NCI-H2227 (cell line): ENCODE results near the gene SLC22A23.

Source experiments
- DNase-seq: peaks from one replicate; lab custom pipeline; 2025; ENCODE audit not compliant: unreplicated experiment; lab: John Stamatoyannopoulos, UW

SLC22A23 gene

GRCh38 chr6:3423439-3424184 is 33.2 kb downstream of the SLC22A23 start:
- no peak for DNase-seq

DNA sequence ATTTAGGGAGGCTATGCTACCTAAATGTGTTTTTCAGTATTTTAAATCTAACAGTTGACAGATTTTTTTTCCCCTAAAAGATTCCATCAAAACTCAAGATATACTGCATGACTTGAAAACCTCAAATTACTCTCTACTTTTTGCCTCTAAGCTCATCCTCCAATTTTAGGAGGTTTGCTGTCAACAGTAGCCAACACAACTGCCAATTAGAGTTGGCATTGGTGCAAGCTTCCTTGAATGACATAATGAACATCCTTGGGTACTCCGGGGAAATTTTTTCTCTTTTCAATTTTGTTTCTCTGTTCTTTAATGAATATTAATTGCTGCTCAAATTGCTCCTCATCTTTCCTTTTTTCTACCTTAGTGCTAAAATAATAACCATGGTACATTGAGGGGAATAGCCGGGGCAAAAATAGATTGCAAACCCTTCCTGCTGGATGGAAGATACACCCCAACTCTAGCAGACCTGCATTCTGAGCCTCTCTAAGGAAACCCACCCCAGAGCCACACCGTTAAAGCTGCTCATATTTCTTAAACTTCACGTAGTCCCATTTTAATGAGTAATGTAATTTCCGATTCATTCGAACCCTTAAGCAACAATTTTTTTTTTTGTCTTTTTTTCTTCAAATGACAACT is 34.3 kb downstream of the SLC22A23 start:
- DNase-seq: peak; percentile 33

DNA sequence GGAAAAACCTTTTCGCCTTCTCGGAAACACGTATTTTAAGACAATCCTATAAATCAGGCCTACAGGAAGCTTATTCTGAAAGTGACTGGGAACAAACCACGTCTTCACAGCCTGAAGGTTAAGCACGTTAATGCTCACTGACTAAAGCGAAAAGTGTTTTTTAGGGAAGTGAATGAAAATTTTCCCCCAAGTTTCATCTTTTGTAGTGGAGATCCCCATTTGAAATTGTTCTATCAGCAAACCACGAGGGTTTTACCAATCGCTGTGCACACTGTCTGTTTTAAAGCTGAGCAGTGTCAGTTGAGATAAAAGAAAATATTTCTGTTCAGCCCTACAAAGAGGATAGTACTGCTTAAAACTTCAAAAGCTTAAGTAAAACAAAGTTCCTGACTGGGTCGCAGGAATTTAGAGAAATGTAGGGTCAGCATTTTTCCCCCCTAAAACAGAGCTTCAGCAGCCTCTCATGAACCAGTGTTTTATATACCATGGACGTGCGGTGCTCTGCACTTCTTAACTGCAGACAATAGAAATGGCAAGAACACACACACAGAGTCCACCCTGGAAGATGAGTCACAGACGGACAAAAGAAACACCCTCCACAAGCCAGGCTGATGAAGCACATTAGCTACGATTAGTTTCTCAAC is 34.9 kb downstream of the SLC22A23 start:
- DNase-seq: peak; percentile 19

DNA sequence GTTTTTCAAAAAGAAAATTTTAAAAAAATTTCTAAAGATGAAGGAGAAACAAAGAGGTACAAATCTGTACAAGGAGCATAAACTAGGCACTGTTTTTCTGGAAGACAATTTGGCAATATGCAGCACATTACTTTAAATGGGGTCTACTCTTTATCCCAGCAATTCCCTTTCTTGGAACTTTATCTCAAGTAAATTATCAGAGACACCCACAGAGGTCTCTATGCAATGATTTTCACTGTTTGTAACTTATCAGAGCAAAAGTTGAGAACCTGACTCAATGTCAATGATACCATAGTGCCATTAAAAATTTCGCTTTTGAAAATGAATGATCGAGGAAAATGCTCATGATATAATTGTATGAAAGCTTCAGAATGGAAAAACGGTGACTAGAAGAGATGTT is 35.7 kb downstream of the SLC22A23 start:
- DNase-seq: no peak

- no peak for DNase-seq
These were observed 37.1 kb downstream of the SLC22A23 start for GRCh38 chr6:3419624-3420272.

- no peak for DNase-seq
These were observed 38.3 kb downstream of the SLC22A23 start for GRCh38 chr6:3418496-3419060.

GRCh38 chr6:3417473-3417872 is 39.4 kb downstream of the SLC22A23 start:
- DNase-seq: no peak

- no peak for DNase-seq
These were observed 41.4 kb downstream of the SLC22A23 start for GRCh38 chr6:3415490-3415889.

- DNase-seq: no peak
These were observed 41.8 kb downstream of the SLC22A23 start for GRCh38 chr6:3415082-3415453.

- DNase-seq: peak; percentile 8
These were observed 42.3 kb downstream of the SLC22A23 start for GRCh38 chr6:3414327-3415081.

- no peak for DNase-seq
These were observed 43.3 kb downstream of the SLC22A23 start for GRCh38 chr6:3413592-3413991.

GRCh38 chr6:3412779-3413500 is 43.9 kb downstream of the SLC22A23 start:
- DNase-seq: no peak

GRCh38 chr6:3411967-3412778 is 44.7 kb downstream of the SLC22A23 start:
- no peak for DNase-seq

GRCh38 chr6:3410385-3411360 is 46.2 kb downstream of the SLC22A23 start:
- peak; percentile 66 for DNase-seq

DNA sequence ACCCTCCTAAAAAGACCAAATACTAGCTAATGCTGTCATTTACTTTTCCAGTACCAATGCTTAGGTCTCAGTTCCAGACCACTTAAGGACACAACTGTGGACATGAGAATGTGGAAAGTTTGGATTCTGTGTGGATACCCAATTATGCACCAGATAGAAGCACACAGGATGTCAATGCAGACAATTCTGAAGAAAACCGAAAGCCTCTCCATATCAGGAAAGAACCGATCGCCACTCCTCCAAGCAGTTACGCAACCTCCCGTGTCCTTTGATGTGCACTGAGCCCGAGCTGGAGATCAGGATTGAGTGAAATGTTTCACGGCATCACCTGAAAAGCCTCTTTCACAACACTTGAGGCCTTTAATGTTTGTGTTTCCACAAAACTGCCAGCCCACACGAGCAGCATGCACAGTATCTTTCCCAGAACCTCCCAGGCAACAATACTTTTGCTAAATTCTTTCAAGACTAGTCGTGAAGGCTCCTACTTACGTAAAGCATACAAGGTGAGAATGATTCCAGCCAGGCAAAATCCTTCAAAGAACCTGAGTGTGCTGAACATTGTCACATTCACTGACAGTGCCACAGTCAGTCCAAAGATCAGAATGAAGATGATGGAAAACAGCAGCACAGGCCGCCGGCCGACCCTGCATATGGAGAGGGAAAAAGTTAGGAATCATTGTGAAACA is 47.0 kb downstream of the SLC22A23 start:
- no peak for DNase-seq

DNA sequence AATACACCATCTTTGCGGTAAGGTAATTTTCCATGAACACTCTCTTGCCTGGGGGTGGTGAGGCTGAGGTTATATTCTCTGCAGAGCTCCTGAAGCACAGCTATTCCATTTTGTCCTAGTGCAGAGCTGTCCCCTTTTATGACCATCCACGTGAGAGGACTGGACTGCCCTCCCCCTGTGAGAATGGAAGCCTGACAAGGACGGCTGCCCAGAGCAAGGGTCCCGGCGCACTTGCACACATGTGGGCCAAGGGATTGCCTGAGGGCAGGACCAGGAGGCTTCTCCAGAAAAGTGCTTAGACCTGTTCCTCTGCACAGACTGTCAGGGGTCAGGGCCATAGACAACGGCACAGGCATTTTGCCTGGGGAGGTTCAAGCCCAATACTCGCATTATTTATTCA is 48.2 kb downstream of the SLC22A23 start:
- DNase-seq: no peak

GRCh38 chr6:3407840-3408239 is 49.0 kb downstream of the SLC22A23 start:
- no peak for DNase-seq
